GM19395 (cell line): ENCODE data around the gene SAP25.

Experiments used
- ATAC-seq: cut with Tn5 transposase; IDR thresholded peaks from one replicate; pipeline ENCODE4 v1.9.1; 2021; ENCODE audit warnings: mild to moderate bottlenecking, moderate library complexity; ENCODE audit not compliant: unreplicated experiment

The SAP25 gene

GRCh38 chr7:100598425-100598824 is 24.7 kb upstream of the SAP25 start:
- ATAC-seq: no peak

DNA sequence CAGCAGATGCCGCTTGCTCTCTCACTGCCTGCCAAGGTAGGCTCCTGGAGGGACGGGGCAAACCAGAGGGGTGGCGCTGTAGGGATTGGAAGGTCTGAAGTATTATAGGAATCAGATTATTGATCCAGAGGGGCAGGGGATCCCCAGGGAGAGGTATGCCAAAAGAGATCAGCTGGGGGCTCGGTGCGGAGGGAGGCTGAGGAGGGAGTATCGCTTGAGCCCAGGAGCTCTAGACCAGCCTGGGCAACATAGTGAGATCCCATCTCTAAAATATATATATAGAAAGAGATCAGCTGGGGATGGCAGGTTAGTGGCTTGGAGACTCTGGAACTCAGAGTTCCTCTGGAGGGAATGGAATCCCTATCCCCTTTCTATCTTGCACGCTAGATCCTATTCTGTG is 21.5 kb upstream of the SAP25 start:
- ATAC-seq: no peak

GRCh38 chr7:100591596-100591995 is 17.9 kb upstream of the SAP25 start:
- ATAC-seq: no peak

DNA sequence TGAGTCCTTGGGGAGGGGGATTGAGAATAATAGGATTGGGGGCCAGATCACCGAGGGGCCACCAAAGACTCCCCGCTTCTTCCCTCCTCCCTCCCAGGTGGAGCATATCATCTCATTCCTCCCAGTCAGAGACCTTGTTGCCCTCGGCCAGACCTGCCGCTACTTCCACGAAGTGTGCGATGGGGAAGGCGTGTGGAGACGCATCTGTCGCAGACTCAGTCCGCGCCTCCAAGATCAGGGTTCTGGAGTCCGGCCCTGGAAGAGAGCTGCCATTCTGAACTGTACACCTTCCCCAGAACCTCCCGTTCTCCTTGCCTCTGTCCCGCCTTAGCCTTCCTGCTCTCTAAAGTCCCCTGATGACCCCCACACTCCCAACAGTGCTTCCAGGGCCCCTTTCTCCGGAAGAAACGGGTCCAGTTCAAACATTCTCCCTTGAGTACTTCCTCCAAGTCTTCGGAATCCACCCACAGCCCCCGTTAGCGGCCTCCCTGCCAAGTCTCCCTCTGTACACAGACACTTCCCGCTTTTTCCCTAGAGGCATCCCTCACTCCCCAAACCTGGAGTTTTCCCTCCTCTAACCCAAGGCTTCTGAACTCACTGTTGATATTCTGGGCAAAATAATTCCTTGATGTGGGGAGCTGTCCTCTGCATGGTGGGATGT is 16.5 kb upstream of the SAP25 start:
- no peak for ATAC-seq

GRCh38 chr7:100589341-100589947 is 15.7 kb upstream of the SAP25 start:
- ATAC-seq: no peak

DNA sequence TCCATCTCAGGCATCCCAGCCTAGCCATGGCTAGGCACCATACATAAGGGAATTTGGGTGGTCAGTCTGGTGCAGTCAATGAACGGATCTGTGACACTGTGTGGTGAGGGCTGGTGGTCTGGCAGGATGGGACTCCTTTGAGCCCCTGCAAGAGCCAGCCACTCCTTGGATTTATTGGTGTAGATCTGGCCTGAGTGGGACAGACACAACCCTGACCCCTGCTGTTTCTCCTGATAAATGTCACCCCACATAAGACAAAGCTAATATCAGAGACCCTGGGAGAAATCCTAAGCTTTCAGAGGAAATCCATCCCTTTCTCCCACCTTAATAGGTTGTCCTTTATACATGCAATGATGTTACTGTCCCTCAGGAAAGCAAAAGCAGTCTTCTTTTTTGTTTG is 14.7 kb upstream of the SAP25 start:
- ATAC-seq: no peak

- ATAC-seq: peak; percentile 90
Measured at GRCh38 chr7:100586266-100587025, 12.7 kb upstream of the SAP25 start, which contains the start of gene FBXO24. FBXO24 (plus strand) TSS chr7:100586328; CDS start chr7:100586626, 298 bp downstream.

DNA sequence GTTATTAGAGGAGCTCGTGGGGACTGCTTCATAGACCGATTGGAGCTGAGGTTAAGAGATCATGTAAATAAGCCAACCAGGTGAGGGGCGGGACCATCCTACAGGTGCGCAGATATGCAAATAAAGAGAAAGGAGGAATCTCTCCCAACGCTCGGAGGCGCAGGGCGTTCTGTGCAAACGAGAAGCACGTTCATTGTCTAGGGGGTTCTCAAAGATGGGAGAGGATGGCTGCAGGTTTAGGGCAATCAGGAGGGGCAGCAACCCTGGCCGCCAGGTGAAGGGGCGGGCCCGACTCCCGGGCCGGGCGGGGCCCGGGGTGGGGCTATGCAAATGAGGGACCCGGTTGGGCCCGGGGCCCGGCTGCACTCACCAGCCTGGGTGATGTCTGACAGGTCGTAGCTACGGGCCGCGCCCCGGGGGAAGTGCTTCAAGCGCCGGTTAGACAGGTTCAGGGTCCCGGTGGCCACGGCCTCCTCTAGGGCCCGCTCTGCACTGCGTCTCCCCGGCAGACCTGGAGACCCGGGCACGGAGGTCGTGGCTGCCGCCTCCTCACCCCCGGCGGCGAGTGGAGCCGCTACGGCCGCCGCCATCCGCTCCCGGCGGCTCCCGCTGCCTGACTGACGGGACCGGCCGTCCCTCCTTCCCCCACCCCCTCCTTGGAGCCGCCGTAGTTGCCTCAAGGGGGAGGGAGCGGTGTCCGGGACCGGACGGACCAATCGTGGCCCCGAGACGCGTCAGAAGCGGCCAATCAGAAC is 12.0 kb upstream of the SAP25 start, which contains the start of gene LRCH4:
Gene LRCH4 (minus strand): TSS at position 619 of the 755 bp plus-strand sequence. CDS start 29 bp downstream, at position 590.
- peak; percentile 30 for ATAC-seq

DNA sequence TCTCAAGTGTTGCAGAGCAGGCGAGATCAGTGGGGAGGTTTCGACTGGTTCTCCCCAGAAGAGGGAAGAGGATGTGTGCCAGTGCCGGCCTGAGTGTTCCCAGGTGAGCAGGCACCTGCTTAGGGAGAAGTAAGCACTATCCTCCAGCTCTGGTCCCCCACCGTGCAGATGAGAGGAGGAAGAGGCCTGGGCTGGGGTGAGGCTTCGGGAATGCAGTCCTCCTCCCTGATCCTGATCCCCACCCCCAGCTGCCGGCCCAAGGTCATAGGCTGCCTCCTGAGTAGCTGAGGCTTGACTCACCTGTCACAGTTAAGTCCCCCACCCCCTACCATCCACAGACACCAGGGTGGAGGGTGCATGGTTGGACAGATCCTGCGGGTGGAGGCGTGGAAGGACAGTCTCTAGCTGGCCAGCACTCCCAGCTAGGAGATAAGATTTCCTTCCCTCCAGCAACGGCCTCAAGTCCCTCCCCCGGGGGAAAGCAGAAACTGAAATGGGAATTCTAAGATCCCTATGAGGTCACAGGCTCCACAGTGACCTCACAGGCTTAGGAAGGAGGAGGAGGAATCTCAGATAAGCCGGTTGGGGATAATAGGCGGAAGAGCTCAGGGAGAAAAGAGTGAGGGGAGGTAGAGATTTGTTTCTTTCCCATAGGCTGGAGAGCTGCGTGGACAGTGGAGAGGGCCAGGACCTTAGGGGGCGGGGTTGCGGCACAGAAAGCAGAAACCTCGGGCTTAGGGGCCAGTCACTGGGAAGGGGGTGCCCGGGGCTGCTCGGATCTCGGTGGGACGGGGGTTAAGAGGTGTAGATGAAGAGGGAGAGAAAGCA is 11.2 kb upstream of the SAP25 start:
- ATAC-seq: no peak

DNA sequence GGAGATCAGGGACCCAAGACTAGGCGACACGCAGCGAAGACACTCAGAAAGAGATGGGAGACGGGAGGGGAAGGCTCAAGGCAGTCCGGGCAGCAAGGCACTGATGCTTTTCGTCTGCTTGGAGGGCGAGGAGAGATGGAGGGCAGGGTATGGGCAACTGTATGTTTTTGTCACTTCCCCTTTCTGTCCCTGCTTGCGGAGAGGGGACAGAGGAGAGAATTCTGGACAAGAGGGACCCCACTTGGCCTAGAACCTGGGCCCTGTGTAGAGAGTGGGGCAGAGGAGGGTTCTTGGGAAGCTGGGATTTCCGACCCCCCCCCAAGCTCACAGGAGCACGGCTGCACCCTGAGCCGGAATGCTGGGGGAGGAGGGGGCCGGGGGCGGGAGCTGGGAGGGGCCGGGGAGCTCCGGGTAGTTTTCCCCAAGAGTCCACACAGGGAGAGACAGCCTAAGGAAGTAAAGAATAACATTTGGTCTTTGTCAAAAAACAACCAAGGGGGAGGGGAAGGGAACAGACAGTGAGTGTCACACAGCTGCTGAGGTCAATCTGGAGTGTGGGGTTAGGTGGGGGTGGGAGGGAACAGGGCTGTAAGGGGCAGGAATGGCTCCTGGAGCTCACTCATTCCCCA is 10.5 kb upstream of the SAP25 start:
- ATAC-seq: no peak

DNA sequence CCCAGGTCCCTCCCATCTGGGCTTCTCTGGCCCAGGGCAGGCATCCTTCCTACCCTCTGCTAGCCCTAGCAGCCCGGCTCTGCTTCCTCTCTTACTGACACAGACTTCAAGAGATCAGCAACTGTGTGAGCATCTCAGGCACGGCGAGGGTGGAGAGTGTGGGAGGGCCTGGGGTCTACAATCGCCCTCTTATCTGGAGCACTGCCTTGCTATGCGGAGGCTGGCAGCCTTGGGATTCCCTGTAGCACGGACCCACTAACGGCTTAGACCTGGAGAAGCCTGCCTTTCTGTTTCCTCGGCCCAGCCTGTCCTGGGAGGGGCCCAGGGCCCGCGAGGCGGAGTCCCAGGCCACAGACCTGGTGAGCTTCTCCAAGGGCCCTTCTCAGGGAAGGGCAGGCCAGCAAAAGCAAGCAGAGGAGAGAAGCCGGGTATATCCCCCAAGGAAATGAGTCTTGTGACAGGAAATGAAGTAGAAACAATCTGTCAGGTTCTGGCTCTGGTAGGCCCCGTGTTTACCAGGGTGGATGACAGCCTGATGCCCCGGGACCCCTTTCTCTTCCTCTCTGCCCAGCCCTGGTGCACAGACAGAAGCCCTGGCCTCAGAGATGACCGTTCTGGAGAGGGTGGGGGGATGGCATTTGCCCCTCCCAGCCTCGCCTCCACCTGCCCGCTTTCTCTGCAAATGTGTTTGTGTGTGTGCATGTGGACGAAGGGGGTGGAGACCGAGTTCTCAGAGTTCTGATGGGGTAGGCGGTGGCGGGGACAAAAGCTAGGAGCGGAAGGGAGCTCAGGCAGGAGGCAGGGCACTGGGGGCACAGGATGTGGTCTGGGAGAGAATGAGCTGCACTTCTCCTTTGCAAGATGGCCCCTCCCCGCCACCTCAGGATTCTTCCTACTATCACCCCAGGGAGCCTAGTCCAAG is 9.7 kb upstream of the SAP25 start:
- no peak for ATAC-seq

DNA sequence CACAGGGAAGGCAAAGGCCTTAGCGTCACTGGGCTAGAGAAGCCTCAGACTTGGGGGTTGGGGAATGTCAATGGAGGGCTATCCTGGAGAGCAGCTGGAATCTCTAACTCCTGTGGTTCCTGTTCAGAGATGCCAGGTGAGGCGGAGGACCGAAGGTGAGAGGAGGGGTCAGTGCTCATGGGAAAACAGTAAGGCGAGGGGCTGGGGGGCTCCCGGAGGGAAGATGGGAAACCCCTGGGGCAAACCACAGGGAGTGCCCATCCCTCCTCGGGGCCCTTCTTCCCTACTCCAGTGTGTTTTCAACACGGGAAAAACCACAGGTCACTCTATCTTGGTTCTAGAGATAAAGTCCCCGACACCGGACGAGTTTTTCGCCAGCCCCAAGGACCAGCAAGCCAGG is 8.9 kb upstream of the SAP25 start:
- ATAC-seq: no peak

DNA sequence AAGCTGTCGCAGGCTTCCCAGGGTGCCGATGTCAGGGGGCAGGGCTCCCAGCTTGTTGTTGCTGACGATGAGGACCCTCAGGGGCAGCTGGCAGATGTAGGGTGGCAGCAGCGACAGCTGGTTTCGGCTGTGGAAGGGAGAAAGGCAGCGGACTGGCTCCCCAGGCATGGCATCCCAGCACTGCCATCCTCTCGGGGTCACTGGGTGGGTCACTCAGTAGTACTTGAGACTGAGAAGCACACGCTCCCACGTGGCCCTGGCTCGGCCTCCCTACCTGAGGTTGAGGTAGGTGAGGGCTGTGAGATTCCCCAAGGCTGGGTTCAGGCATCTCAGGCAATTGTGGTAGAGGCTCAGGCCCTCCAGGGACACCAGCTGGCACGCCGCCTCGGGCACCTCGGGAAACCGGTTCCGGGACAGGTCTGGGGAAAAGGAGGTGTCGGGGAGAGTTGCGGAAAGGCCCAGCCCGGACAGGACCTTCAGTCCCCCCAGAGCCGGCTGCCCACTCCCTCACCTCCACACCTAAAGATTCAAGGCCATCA is 8.4 kb upstream of the SAP25 start:
- ATAC-seq: no peak

- no peak for ATAC-seq
Measured at GRCh38 chr7:100580466-100581283, 7.0 kb upstream of the SAP25 start.

DNA sequence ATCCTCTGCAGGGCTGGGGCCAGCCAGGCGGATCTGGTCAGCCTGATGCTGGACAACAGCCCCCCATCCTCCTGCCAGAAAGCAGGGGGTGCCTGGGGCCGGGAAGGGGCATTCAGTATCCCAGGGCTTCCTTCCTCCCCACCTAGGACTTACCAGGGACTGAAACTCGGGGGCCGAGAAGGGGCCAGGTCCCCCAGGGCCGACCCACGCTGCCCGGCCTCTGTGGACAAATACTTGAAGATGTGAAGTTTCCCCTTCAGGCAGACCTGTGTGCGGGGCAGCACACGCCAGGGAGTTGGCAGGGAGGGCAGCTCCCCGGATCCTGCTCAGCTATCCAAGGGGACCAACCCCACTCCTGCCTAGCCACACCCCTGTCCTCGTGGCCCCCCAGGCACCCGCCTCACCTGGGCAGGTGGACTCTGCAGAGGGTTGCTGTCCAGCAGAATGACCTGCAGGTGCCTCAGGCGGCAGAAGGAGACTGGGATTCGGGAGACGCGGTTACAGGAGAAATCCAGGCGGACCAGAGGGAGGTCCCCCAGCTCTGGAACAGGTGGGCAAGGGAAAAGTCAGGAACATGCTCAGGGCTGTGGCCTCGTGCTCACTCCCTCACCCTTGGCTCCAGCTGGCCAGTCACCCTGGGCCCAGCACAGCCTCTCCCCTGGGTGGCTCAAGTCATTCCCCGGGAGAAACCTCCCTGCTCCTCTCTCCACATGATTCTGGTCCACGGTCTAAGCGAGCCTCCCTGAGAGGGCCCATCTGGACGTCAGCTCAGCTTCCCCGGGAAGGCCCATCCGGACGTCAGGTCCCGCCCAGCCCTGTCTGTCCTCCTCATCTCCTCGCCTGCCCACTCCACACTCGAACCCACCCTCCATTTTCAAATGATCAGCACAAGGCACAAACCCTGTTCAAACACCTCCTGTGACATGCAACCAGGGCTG is 4.8 kb upstream of the SAP25 start:
- ATAC-seq: no peak

GRCh38 chr7:100577507-100577906 is 3.8 kb upstream of the SAP25 start:
- no peak for ATAC-seq

DNA sequence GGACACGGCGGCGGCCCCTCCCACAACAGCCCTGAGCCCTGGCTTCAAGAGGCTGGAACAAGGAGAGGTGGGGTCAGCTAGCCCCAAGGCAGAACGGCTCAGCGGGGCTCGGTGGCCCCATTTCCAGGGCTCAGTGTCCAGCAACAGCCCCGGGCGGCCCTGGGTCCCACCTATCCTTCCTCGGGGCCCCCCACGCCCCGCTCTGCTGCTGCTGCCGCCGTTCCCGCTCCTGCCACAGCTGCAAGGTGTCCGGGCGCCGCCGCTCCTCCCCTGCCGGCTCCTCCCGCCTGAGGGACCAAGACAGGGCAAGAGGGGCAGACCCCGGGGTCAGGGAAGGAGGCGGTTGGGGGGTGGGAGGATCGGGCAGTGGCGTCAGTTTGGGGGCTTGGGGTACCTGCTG is 3.4 kb upstream of the SAP25 start:
- ATAC-seq: no peak
